Left ventricle myocardium superior (tissue), 1 donor: Measurements from ENCODE around the gene C22orf31. TPM values are rescaled to one million over a fixed set of nuclear protein-coding genes. Genes with fewer than 3 reads are reported as not detected.

Experiments used
- ATAC-seq: fragments of 200-7000 bp; cut with Tn5 transposase; one replicate; pipeline ENCODE4 v1.9.1; 2020; ENCODE audit warnings: mild to moderate bottlenecking, moderate library complexity
- DNase-seq: peaks from one replicate; pipeline ENCODE4 v3.0.0-alpha.2; 2020
- intact Hi-C: fragments of 100-400 bp; cut with micrococcal nuclease; formaldehyde crosslinking; loops from one replicate; pipeline ENCODE4 v1.11.0; 2022
- total RNA-seq: library from RNA; stranded (reverse); fragmentation: NEBNext Ultra II Directional; extraction: Animal tissue kit (Norgen Biotek cat#: 25700); gene quantifications from one replicate; pipeline ENCODE4 v1.2.1, GENCODE V29; 2021
- donor health status: DM: no; HTN: yes; CAD: no; lungs with severe emphysema.

The C22orf31 gene
- total RNA-seq, 1 donor from 2014 or later: not detected

DNA sequence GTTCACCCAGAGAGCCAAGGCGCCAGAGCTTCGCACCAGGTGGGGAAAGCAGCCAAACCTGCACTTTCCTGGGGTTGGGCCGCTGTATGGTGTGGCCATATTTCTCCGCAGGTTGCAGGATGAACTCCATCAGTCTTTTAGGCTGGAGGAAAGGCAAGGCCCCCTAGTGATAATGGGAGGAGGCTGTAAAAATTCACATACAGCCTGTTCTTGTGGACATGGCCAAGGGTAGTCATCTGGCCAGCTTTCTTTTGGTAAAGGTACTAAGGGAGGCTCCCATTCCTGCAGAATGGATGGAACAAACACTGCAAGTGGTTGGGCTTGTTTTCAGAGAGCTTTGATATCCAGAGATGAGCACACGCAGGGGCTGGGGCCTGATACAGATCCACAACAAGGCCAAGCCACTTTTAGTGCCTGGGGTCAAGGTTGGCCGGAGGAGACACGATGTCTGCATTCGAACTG, 29.6 kb downstream of the C22orf31 start:
- intact Hi-C loops: no loop called here
- no peak for DNase-seq
- ATAC-seq: no peak

DNA sequence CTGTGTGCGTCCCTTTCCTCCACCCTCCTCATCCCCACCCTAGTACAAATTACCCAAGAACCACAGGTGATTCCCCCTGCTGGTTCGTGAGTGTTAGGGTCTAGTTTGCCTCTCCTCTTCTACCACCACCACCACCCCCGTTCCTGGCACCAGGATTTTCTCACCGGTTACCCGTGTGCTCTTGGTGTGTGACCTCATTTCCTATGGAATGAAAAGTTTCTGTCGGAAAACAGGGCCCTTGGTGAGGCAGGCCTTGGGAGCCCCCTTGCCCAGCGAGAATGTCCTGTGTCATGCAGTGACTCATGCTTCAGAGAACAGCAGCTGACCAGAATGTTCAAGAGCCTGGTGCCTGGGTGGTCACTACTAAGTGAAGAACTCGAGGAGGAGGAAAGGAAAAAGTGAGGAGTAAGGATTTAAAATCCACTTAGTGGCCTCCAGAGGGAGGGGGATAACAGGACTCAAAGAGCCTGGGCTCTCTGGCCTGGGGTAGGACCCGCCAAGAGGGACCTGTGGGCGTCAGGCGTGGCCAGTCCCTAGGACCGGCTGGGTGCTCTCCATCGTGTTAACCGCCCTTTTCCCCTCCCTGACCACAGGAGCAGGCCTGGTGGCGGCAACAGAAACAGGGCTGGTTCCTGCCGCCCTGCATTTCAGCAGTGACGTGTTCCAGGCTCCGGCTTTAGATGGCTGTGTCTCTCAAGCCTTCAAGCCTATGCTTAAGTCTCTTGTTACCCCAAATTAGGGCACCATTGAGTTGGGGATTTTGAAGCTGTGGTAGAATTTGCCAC, 30.2 kb downstream of the C22orf31 start:
- peak; percentile 39 for DNase-seq
- intact Hi-C loops: no loop called here
- peak; percentile 79 for ATAC-seq

DNA sequence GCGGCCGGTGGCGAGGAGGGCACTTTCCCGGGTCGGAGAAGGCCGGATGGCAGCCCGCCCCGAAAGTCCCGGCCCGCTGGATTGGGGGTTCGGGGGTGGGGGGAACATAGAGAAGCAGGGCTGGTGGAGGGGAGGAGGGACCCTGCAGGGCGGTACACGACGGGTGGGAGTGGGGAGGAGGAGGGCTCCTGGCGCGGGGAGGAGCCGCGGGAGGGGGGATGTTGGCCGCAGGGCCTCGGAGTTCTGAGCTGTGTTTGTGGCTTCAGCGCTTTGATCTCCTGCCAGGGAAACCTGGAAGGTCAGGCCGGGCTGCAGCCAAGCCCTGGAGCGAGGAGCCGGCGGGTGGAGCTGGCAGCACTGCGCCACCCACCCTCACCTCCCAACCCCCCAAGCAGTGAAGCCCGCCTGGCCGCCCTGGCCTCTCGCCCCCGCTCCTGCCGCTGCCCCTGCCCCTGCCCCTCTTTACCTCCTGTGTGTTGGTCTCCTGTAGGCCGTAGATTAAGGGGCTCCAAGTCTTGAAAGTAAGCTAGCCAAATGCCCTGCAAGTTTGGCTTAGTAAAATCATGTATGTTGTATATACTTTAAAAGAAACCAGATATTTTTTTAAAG, 30.9 kb downstream of the C22orf31 start:
- intact Hi-C loops: no loop called here
- DNase-seq (peak; percentile 79), ATAC-seq (peak; percentile 91)

DNA sequence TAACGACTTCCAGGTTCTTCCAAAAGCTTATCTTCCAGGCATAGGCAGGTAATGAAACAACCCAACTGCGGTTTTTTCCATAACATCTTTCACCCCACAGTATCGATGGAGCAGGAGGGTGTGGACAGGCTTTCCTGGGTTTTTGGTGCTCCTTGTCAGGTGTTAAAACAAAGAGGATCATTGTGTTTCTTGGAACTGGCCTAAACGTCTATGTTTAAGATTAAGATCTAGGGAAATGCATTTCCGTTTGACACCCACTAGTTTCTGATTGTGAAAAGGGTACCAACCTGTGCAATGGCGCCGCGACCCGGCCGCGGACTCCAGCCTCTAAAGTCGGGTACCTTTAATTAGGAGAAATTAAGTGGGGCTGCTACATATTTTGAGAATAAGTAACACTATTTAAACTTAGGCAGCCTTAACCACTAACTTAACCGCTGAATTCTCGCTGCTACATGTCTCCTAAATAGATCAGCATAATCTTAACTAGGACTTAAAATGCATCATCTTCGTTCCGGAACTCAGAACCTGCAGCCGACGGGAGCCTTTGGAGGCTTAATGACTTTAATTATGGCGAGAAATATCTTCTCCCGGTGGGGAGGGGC, 31.5 kb downstream of the C22orf31 start:
- intact Hi-C loops: no loop called here
- DNase-seq: no peak
- no peak for ATAC-seq

DNA sequence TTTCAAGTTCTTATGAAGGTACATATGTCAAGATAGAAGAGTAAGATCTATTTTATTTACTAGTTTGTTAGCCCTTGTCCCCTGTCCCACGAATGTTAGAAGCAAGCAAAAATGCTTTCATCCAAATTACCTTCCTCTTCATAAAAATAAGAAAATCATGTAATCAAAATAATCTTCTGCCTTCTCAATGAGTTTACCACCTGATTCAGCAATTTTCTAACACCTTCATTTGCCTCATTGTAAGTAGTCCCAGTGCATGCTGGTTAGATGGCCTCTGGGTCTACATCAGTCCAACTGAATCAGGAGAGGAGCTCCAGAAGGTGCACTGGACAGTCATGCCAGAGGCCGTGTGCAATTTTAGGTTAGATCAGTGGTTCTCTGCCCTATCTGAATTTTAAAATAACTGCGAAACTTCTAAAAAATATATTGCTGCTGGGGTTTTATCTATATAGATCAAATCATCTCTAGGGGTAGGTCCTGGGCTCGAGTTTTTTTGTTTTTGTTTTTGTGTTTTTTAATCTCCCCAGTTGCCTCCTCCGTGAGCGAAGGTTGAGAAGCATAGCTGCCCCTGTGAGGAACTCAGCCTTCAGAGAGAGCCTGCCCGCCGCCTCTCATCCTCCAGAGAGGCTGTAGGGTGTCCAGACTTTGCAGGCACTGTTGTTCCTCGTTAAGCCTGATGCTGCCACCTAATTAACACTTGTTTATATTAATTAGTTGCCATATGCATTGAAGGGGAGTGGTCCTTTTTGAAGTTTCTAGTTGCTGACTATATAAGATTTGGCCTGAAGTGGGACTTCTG, 32.2 kb downstream of the C22orf31 start:
- no peak for DNase-seq
- intact Hi-C loops: no loop called here
- ATAC-seq: no peak

DNA sequence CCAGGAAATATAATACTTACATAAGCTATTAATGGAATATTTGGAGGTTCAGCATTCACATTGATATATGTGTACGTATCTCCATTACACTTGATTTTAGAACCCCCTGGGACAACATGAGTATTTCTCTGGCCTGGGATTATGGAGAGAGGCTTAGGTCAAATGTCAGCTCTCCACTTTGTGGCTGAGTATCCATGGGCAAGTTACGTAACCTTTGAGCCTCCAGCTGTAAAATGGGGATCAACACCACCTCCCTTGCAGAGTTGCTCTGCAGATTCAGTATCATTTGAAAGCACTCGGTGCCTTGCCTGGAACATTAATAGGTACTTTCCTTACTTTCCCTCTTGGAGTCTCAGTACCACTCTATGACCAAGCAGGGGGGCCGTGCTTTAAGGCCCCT, 33.2 kb downstream of the C22orf31 start:
- ATAC-seq (no peak), DNase-seq (no peak)
- intact Hi-C loops: no loop called here

DNA sequence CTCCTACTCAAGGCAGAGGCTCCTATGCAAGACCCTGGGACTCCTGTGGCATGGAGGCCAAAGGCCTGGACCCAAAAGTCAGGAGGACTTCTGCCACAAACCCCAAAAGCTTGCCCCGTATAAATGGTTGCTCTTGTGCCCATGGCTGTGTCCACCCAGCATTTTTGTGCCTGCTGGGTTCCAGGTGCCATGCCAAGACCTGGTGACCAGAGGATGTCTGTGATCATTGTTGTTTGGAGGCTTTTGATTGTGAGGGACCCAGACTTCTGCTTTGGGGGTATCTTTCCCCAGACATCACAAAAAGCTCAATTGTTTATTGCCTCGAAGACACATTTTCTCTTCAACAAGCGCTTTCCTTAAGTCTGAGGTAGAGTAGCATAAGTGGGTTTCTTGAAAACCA, 35.1 kb downstream of the C22orf31 start:
- ATAC-seq (no peak), DNase-seq (no peak)
- intact Hi-C loops: no loop called here

DNA sequence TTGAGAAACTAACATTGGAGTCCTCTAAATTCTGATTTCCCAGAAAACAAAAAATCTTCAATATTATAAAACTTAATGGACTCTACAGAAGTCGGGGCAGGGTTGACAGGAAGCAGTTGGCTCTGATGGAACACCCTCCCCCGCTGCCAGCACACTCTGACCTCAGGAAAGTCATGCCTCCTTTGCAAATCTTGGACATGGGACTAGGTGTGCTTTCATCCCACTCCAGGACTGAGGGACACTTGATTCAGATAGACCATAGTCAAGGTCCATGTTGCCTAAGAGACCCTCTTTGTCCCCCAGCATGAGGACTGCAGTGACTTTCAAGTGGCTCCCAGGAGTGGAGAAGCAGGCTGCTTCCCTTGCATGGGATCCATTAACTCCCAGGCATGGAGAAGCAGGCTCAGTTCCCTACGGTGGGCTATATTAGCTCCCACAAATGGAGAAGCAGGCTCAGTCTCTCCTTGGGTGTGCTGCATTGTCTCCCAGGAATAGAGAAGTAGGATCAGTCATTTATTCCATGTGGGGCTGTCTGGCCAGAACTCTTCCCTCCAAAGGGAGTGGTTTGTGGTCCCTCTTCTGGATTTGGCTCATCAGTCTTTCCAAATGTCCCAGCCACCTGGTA, 38.3 kb downstream of the C22orf31 start:
- ATAC-seq (peak; percentile 61), DNase-seq (no peak)
- intact Hi-C loops: no loop called here

DNA sequence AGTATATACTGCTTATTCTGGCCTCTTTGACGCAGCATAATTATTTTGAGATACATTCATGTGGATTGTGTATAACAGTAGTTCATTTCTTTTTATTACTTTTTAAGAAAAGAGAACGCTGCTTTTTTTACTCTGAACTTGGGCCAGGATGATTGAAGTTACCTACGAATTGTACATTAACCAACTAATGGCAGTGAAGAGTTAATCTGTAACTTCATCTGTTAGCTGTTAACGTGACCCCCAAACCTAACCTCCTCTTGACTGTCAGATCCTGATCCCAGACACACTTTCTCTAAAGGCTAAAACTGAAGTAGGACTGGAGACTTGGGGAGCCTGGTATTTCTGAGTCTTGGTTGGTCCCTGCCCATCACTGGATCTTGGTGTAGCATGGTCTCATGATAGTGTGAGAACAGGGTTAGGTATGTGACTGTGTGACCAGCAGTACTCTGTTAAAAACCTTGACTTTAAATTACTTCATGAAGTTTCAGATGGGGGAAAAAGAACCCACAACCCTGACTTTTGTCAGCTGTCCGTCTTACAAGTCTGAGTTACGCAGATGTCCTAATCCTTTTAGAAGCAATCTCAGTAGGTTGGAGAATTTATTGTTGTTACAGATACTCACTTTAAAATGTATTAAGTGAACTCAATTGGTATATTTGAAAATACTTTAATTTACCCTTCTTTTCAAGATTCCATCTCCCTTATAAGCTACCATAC, 39.4 kb downstream of the C22orf31 start:
- ATAC-seq: no peak
- DNase-seq: no peak
- intact Hi-C loops: no loop called here

DNA sequence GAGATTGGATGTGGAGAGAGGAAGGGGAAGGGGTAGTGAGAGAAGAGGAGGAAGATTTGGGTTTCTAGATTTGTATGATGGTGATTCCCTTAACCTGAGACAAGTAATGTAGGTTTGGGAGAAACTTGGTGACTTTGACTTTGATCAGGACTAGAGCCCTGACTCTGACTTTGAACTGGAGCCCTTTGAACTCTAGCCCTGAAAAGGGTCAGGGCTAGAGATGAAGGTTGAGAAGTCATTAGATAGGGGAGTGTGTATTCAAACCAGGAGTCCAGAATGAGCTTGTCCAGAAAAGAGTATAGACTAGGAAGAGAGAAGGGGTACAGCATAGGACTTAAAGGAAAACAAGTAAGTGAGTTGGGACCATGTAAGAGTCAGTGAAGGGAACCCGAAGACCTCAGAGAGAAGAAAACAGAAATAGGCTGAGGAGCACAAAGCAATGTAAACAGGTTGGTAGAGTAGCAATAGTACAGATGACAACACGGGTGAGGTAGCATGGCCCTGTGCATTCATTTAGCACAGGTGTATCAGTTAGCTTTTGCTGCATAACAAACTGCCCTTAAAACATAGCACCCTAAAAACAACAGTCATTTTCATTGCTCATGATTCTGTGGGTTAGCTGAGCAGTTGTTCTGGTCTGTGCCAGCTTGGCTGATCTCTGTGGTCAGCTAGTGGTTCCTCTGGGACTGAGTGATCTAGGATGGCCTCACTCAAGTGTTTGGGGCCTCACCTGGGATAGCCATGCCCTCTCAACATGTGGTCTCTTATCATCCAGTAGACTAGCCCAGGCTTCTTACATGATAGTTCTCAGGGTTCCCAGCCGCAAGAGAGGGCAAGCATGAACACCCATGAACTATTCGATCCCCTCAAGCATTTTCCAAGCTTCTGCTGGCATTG, 43.1 kb downstream of the C22orf31 start:
- DNase-seq: no peak
- no peak for ATAC-seq
- intact Hi-C loops: no loop called here

DNA sequence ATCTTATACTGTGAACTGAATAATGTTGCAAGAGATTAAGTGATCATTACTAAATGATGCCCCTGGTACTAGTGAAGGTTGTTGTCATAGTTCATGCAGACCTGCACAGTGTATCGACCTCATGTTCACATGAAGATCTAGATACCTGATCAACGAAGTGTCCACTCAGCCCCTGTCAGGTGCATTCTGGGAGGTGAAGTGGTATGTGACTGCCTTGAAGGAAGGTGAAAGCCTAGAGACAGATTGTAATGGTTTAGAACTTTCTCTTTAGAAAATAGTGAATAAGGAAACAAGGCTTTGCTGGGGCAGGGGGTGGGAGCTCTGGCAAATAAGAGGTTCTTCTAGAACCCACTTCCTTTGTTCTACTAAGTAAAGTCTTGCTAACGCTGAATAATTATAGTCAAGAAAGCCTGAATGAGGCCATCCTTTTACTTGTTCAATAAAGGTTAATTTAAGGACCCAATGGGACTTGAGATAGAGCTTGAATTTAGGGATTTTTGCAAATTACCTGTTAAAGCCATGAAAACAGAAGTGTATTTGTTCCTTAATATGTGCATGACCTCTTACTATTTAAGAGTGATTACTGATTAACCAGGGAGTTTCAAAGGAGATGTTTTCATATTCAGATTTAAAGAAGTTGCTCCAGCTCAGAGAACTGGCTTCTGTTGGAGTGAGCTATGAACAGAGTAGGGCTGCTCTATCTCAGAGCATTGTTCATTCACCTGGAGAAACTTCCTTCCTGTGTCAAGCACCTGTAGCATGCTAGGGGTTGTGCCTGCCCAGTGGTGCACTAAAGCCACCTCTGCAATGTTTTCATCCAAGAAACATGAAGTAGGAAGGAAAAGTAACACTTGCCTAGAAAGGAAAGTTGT, 45.3 kb downstream of the C22orf31 start:
- ATAC-seq (no peak), DNase-seq (no peak)
- intact Hi-C loops: no loop called here

DNA sequence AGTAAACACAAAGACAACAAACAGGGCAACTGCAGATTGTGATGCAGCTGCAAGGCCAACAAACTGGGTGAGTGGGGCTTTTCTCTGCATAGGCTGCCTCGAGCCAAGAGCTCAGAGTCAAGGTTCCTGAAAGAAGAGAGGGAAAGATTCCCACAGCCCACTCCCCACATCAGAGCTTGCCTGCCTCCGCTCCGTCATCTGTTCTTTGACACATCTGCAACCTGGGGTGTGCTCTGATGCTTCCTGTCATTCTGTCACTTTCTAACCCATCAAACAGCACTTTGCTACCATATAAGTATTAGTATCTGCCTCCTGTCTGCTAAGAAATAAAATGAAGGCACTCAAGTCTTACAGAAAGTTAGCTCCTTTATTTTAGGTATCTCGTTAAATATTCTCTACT, 46.9 kb downstream of the C22orf31 start:
- ATAC-seq (no peak), DNase-seq (no peak)
- intact Hi-C loops: no loop called here

DNA sequence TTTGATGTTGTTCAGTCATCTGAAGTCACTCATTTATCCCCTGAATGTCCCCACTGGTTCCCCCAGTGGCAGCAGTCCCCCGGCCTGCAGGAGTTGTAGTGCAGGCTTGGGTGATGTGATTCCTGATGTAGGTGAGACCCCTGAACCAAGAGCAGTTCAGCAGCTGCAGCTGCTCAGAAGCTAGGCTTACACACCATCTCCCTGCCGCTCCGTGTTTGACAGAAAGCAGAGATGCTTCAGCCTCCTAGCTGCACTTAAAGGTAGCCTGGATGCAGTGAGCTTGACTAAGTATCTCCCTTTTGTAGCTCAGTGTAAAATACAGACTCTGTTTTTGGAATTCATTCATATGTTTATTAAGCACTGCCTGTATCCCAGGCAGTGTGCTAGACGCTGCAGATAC, 47.3 kb downstream of the C22orf31 start:
- intact Hi-C loops: no loop called here
- ATAC-seq: no peak
- no peak for DNase-seq

DNA sequence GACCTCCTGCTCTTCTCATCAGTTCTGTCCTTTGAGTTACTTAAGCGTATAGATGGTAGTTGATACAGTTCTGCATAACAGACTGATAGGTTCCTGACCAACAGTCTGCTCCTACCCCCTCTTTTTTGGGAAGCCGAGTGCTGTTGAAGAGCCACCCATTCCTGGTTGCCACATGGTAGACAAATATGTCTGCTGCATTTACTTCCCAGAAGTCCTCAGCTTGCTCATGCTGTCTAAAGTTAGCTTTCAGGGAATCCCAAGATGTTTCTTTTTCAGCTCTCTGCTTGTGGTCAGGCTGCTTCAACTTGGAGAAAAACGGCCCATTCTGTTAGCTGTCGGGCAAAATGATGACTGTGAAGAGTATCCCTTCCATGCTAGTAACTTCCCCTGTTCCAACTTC, 48.7 kb downstream of the C22orf31 start:
- ATAC-seq: no peak
- intact Hi-C loops: no loop called here
- DNase-seq: no peak

DNA sequence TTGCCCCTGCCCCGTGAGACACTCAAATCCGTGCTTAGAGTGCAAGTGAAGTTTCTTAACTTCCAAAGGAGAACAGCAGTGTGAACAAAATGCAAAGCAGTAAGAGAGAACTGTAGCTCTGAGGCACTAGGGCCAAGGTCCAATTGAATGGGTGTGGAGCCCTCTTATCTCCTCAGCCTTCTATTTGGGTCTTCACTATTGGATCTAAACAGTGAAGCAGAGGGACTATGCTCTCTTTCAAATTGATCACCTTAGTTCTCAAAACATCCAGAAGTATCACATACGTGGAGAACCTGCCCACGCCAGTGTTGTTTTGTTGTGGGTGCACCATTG, 49.6 kb downstream of the C22orf31 start:
- no peak for ATAC-seq
- intact Hi-C loops: no loop called here
- no peak for DNase-seq

DNA sequence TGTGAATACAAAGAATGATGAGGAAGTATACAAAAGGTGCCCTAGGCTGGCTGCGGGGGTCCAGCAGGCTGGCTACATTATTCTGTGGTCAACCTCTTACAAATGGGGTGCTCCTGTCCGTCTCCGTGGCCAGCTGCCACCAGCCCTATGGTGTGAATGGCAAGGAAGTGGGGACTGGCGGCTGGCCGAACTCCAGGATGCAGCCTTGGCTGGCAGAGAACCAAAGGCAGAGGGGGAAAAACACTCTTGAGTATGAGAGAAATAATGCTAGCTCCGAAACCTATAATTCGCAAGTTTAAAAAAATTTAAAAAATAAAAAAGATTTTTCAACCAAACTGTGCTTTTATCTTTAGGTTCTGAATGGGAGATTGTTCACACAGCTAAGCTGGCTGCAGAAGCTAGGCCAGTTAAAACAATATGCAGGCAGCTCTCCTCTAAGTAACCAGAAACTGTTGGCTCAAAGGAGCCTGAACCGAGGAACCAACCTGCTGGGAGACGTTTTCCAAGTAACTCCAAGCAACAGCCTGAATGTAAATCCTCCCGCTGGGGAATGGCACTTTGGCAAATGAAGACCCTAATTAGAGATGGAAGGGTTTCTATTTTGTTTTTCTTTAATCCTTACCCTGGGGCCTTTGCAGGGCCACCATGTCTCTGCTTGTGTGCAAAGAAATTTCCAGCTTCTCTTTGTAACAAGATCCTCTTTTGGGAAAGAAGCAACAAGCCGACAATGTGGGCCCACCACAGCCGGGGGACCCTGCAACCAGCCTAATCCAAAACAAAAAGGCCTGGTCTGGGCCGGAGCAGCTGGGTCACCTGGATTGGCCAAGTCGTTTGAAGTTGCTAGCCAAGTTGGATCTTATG, 50.2 kb downstream of the C22orf31 start:
- ATAC-seq: peak; percentile 26

More for the DNA sequence above, 50.2 kb downstream of the C22orf31 start:
- intact Hi-C loops: no loop called here
- no peak for DNase-seq
